ENCODE measurements around the gene KCNMA1.

KCNMA1 gene

GRCh38 chr10:77190291-77190690 is 447.3 kb downstream of the KCNMA1 start:
- DNase-seq = no peak

GRCh38 chr10:77189520-77189919 is 448.1 kb downstream of the KCNMA1 start:
- DNase-seq = no peak

GRCh38 chr10:77189075-77189474 is 448.5 kb downstream of the KCNMA1 start:
- no peak for DNase-seq

GRCh38 chr10:77188521-77188920 is 449.1 kb downstream of the KCNMA1 start:
- DNase-seq = no peak

- no peak for DNase-seq
Measured at GRCh38 chr10:77188000-77188395, 449.6 kb downstream of the KCNMA1 start.

- no peak for DNase-seq
Measured at GRCh38 chr10:77187376-77187999, 450.1 kb downstream of the KCNMA1 start.

- DNase-seq = no peak
Measured at GRCh38 chr10:77186936-77187335, 450.7 kb downstream of the KCNMA1 start.

- DNase-seq = no peak
Measured at GRCh38 chr10:77185696-77186095, 451.9 kb downstream of the KCNMA1 start.

- no peak for DNase-seq
Measured at GRCh38 chr10:77182803-77183202, 454.8 kb downstream of the KCNMA1 start.

GRCh38 chr10:77180794-77181193 is 456.8 kb downstream of the KCNMA1 start:
- no peak for DNase-seq

- no peak for DNase-seq
Measured at GRCh38 chr10:77180104-77180503, 457.5 kb downstream of the KCNMA1 start.

- no peak for DNase-seq
Measured at GRCh38 chr10:77179015-77179695, 458.5 kb downstream of the KCNMA1 start.

GRCh38 chr10:77177589-77177988 is 460.0 kb downstream of the KCNMA1 start:
- DNase-seq = no peak

GRCh38 chr10:77177161-77177560 is 460.4 kb downstream of the KCNMA1 start:
- DNase-seq = no peak

- DNase-seq = no peak
Measured at GRCh38 chr10:77176232-77176631, 461.4 kb downstream of the KCNMA1 start.

- no peak for DNase-seq
Measured at GRCh38 chr10:77175631-77176222, 461.9 kb downstream of the KCNMA1 start.

GRCh38 chr10:77173615-77174461 is 463.8 kb downstream of the KCNMA1 start:
- DNase-seq = no peak

GRCh38 chr10:77172086-77172485 is 465.5 kb downstream of the KCNMA1 start:
- no peak for DNase-seq

GRCh38 chr10:77168861-77169260 is 468.7 kb downstream of the KCNMA1 start:
- no peak for DNase-seq

- DNase-seq = no peak
Measured at GRCh38 chr10:77168161-77168560, 469.4 kb downstream of the KCNMA1 start.

GRCh38 chr10:77165445-77166208 is 472.0 kb downstream of the KCNMA1 start:
- DNase-seq = peak; percentile 46

- no peak for DNase-seq
Measured at GRCh38 chr10:77164616-77165311, 472.8 kb downstream of the KCNMA1 start.

All from NCI-H526 treated with DMSO at 0.1 percent for 48 hours (cell line).